ENCODE results near the gene MSRB1.

DNA sequence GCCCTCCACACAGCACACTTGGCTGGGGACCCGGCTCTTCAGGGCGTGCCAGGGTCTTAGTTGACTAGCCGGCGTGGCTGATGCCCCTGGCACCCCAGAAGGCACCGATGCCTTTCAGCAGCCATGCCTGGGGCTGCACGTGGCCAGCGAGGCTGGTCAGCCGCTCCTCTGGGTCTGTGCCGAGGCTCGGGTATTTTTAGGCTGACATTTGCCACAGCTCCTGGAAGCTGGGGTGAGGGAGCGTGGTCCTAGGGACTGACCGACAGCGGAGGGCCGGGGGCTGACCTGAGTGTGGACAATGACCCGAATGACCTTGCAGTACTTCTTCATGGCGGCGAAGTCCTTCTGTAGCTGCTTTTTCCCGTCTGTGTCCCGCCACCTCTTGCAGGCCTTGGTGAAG, 7.6 kb upstream of the MSRB1 start:
- TF ChIP-seq, protein P1, sequence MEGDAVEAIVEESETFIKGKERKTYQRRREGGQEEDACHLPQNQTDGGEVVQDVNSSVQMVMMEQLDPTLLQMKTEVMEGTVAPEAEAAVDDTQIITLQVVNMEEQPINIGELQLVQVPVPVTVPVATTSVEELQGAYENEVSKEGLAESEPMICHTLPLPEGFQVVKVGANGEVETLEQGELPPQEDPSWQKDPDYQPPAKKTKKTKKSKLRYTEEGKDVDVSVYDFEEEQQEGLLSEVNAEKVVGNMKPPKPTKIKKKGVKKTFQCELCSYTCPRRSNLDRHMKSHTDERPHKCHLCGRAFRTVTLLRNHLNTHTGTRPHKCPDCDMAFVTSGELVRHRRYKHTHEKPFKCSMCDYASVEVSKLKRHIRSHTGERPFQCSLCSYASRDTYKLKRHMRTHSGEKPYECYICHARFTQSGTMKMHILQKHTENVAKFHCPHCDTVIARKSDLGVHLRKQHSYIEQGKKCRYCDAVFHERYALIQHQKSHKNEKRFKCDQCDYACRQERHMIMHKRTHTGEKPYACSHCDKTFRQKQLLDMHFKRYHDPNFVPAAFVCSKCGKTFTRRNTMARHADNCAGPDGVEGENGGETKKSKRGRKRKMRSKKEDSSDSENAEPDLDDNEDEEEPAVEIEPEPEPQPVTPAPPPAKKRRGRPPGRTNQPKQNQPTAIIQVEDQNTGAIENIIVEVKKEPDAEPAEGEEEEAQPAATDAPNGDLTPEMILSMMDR (IDR thresholded peaks at IDR 0.05 in 2 of 3, conservative IDR thresholded peaks at IDR 0.05 in 1 of 3; ENCODE audit: borderline replicate concordance in 1 of 3, insufficient read depth in 1 of 3, low read depth in 2 of 3, low read length in 2 of 3): no peak
- TF ChIP-seq, protein P2, sequence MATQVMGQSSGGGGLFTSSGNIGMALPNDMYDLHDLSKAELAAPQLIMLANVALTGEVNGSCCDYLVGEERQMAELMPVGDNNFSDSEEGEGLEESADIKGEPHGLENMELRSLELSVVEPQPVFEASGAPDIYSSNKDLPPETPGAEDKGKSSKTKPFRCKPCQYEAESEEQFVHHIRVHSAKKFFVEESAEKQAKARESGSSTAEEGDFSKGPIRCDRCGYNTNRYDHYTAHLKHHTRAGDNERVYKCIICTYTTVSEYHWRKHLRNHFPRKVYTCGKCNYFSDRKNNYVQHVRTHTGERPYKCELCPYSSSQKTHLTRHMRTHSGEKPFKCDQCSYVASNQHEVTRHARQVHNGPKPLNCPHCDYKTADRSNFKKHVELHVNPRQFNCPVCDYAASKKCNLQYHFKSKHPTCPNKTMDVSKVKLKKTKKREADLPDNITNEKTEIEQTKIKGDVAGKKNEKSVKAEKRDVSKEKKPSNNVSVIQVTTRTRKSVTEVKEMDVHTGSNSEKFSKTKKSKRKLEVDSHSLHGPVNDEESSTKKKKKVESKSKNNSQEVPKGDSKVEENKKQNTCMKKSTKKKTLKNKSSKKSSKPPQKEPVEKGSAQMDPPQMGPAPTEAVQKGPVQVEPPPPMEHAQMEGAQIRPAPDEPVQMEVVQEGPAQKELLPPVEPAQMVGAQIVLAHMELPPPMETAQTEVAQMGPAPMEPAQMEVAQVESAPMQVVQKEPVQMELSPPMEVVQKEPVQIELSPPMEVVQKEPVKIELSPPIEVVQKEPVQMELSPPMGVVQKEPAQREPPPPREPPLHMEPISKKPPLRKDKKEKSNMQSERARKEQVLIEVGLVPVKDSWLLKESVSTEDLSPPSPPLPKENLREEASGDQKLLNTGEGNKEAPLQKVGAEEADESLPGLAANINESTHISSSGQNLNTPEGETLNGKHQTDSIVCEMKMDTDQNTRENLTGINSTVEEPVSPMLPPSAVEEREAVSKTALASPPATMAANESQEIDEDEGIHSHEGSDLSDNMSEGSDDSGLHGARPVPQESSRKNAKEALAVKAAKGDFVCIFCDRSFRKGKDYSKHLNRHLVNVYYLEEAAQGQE (IDR thresholded peaks at IDR 0.05; ENCODE audit: low read depth): no peak
- TF ChIP-seq SIN3A (IDR thresholded peaks at IDR 0.05; ENCODE audit: low read depth) (no peak), TCF7L2 (IDR thresholded peaks at IDR 0.05; ENCODE audit: borderline replicate concordance, extremely low read depth, insufficient read depth, insufficient read length) (no peak), YY1 (IDR thresholded peaks at IDR 0.05; ENCODE audit: extremely low read depth, insufficient replicate concordance, low read depth, low read length) (no peak), EZH2phosphoT487 (IDR thresholded peaks at IDR 0.05; ENCODE audit: borderline replicate concordance) (no peak), POLR2AphosphoS5 (IDR thresholded peaks at IDR 0.05; ENCODE audit: low read depth, low read length) (no peak)
- TF ChIP-seq, protein P3, sequence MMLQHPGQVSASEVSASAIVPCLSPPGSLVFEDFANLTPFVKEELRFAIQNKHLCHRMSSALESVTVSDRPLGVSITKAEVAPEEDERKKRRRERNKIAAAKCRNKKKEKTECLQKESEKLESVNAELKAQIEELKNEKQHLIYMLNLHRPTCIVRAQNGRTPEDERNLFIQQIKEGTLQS (IDR thresholded peaks at IDR 0.05): no peak

Data from HCT116 (cell line).